MG63 (cell line): ENCODE data around the gene TSPAN14. TPM values are rescaled to one million over a fixed set of nuclear protein-coding genes. Genes with fewer than 3 reads are reported as not detected.

Experiments
- total RNA-seq: library from RNA; depleted of rRNA; stranded (reverse); fragments of >200 nt; shearing (Covaris generic); gene quantifications from 2 replicates; pipeline ENCODE4 v1.2.3, GENCODE V29; 2014; ENCODE audit warnings: low replicate concordance; rRNA removed

The TSPAN14 gene
- total RNA-seq, 1 experiment from 2014 or later, result 10.0 TPM

Other genes starting within 250 kb of the TSPAN14 start
- 106 and 198 TPM in 2 replicates for gene ANXA11, start 248.8 kb upstream of the TSPAN14 start, total RNA-seq
- not detected in 2 replicates for gene MAT1A, start 164.7 kb upstream of the TSPAN14 start, total RNA-seq
- gene DYDC1, start 97.6 kb upstream of the TSPAN14 start, total RNA-seq, result not detected in 2 replicates
- not detected in 2 replicates for gene DYDC2, start 97.5 kb upstream of the TSPAN14 start, total RNA-seq
- gene PRXL2A, start 45.8 kb upstream of the TSPAN14 start, total RNA-seq, result 1.4 and 2.6 TPM in 2 replicates
- not detected in 2 replicates for gene SH2D4B, start 83.6 kb downstream of the TSPAN14 start, total RNA-seq